ENCODE measurements around the gene DGKI. TPM values are rescaled to one million over a fixed set of nuclear protein-coding genes. Genes with fewer than 3 reads are reported as not detected.

DGKI gene
- total and polyA plus RNA-seq, 2 of the 4 experiments (the other 2 are of a cell fraction) = 3.9 to 15.8 TPM

DNA sequence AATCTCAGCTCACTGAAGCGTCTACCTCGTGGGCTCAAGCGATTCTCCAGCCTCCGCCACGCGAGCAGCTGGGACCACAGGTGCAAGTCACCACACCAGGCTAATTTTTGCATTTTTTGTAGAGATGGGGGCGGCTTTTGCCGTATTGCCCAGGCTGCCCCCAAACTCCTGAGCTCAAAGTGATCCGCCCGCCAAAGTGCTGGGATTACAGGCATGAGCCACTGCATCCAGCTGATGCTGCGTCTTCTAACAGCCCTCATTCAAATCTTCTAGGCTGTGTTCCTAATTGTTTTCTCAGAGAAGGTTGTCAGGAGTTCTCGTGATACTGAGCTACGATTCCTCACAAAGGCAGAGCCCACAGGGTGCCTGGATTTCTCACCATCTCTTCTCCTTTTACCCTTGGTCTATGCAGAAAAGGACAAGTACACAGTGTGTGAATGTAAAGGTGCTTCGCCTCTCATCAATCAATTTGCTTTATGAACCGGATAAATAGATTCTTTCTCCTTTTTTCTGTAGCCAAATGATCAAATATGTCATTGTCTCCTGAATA, 255.9 kb downstream of the DGKI start (continued):
- no peak for TF ChIP-seq CEBPB (IDR thresholded peaks at IDR 0.05; ENCODE audit: low read depth, low read length)
- no peak for TF ChIP-seq NFE2L2 (IDR thresholded peaks at IDR 0.05; ENCODE audit: low read depth, low read length)
- TF ChIP-seq BHLHE40 (IDR thresholded peaks at IDR 0.05; ENCODE audit: low read depth, low read length) = no peak

DNA sequence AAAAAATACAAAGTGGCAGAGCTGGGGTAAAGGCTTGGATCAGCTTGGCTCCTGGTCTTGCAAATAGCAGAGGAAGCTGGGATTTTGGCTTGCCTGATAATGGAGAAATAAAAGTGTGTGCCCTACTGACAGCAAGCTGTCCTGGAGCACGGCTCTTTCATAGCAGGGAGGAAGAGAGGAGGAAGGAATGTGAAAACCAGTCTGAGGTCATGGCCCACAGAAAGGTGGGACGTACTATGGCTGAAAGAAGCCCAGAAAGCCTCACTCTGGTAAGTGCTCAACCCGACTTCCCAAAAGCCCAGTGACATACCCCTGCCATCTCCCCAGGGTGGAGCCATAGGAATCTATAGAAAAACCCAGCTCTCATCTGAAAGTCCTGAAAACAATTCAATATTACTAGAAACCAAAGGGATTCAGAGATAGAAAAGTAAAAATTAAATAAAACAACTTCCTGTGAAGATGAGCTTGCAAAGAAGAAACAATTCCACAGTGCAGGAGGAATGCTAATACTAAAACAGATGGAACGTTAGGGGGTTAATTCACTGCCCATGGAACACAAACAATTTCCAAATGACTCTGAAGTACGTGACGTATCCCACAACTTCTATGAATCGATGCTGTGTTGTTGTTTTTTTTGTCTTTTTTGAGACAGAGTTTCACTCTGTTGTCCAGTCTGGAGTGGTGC, 256.6 kb downstream of the DGKI start:
- peak overlapping the region; percentile 96 for H2AK5ac ChIP-seq (ENCODE audit: low read depth, low read length)
- ATAC-seq (ENCODE audit: low read depth) (no peak), DNase-seq (no peak)
- 0 out of 2 replicates have a peak overlapping the region, but pooled peaks have one; percentile 6 for H3K4me2 ChIP-seq (ENCODE audit: low read depth, low read length)
- H3K56ac ChIP-seq (ENCODE audit: extremely low read depth, insufficient read depth, low read length) = peak overlapping the region; percentile 58; the same call in 1 of the 2 replicates
- CTCF ChIA-PET = interaction anchor here (0.9 to 3.5 kb wide), 4 partner anchors 10 to 421 kb away, joined by 3 to 34 read pairs (median 4); no protein-coding TSS in a partner anchor
- dilution Hi-C loops (cut with HindIII; ENCODE audit: low sequenced_read_pairs, unreplicated experiment) = no loop called here
- intact Hi-C loops (cut with micrococcal nuclease) = loop anchor here (5.0 to 10.0 kb wide), 8 partner anchors 248 to 1473 kb away; partner anchors contain the start of gene PTN
- H3K9me3 ChIP-seq (ENCODE audit: control insufficient read depth, insufficient read depth, low read length) = no peaks in the 10 kb centered on the region
- H3K27ac ChIP-seq (ENCODE audit: insufficient read depth, low read length) = peak overlapping the region; percentile 91
- peak overlapping the region; percentile 96 for H3K18ac ChIP-seq (ENCODE audit: low read depth, low read length)
- H3K4ac ChIP-seq (ENCODE audit: low read depth, low read length) = peak overlapping the region; percentile 95
- no TSS peak for BruUV-seq (replicated peaks)
- peak overlapping the region; percentile 92 for H2BK5ac ChIP-seq (ENCODE audit: low read depth, low read length, poor library complexity, severe bottlenecking)
- peaks cover 17% of the 10 kb centered on the region for H3K4me1 ChIP-seq (ENCODE audit: control insufficient read depth, insufficient read depth, low read length)
- peak overlapping the region; percentile 83 for H3K23ac ChIP-seq (ENCODE audit: low read depth, low read length)
- H3K27me3 ChIP-seq (ENCODE audit: control insufficient read depth, insufficient read depth, low read length) = no peaks in the 10 kb centered on the region
- H2BK15ac ChIP-seq (ENCODE audit: low read depth, low read length) = peak overlapping the region; percentile 96
- peak overlapping the region; percentile 77 to 92 for H4K8ac ChIP-seq (ENCODE audit: low read depth in 2 of 2, low read length in 2 of 2)
- peak overlapping the region; percentile 90 for H3K14ac ChIP-seq (replicated peaks; ENCODE audit: low read depth, low read length)
- WGBS, 2 experiments (ENCODE audit: extremely low coverage in 2 of 2, insufficient read length in 1 of 2) = no CpG with 5 or more reads among the region's 7 CpGs
- no peaks in the 10 kb centered on the region for H3K36me3 ChIP-seq (ENCODE audit: control insufficient read depth, insufficient read depth, low read length)
- H3K79me1 ChIP-seq (ENCODE audit: low read depth in 1 of 2, low read length in 2 of 2) = peaks cover 0 to 16% of the 10 kb centered on the region in 2 experiments; a peak in 2 of 4 replicates
- peak overlapping the region; percentile 50 for H2AFZ ChIP-seq (replicated peaks; ENCODE audit: low read length, poor library complexity)
- no peak overlapping the region for H2AK9ac ChIP-seq (replicated peaks; ENCODE audit: low read depth, low read length, poor library complexity)
- H3K4me3 ChIP-seq (ENCODE audit: insufficient read depth, low read depth, low read length) = no peak overlapping the region
- H4K5ac ChIP-seq (ENCODE audit: low read depth, low read length) = peak overlapping the region; percentile 86
- H3K9me1 ChIP-seq (ENCODE audit: insufficient read depth, low read length) = peaks cover 5% of the 10 kb centered on the region; the same call in 1 of the 2 replicates
- in situ Hi-C loops (cut with MboI; ENCODE audit: low sequenced_read_pairs) = loop anchor here (25.0 kb wide), 1 partner anchor 1178 kb away; no protein-coding TSS in a partner anchor
- H2BK20ac ChIP-seq (ENCODE audit: low read depth, low read length) = peak overlapping the region; percentile 97
- no peaks in the 10 kb centered on the region for H4K20me1 ChIP-seq (ENCODE audit: insufficient read depth, low read length)
- H2BK120ac ChIP-seq (ENCODE audit: low read depth, low read length) = peak overlapping the region; percentile 96
- POLR2A ChIA-PET (ENCODE audit: unreplicated experiment) = interaction anchor here (0.6 kb wide), 1 partner anchor 136 kb away, joined by 3 read pairs; no protein-coding TSS in a partner anchor
- peak overlapping the region; percentile 62 for H3K9ac ChIP-seq (ENCODE audit: low read depth, low read length)
- H4K91ac ChIP-seq (ENCODE audit: insufficient read depth, low read depth, low read length) = peak overlapping the region; percentile 95
- TF ChIP-seq, protein P1, sequence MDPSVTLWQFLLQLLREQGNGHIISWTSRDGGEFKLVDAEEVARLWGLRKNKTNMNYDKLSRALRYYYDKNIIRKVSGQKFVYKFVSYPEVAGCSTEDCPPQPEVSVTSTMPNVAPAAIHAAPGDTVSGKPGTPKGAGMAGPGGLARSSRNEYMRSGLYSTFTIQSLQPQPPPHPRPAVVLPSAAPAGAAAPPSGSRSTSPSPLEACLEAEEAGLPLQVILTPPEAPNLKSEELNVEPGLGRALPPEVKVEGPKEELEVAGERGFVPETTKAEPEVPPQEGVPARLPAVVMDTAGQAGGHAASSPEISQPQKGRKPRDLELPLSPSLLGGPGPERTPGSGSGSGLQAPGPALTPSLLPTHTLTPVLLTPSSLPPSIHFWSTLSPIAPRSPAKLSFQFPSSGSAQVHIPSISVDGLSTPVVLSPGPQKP (IDR thresholded peaks at IDR 0.05; ENCODE audit: borderline replicate concordance, low read depth, low read length) = no peak
- TF ChIP-seq CEBPB (IDR thresholded peaks at IDR 0.05; ENCODE audit: low read depth, low read length) = no peak
- TF ChIP-seq, protein P2, sequence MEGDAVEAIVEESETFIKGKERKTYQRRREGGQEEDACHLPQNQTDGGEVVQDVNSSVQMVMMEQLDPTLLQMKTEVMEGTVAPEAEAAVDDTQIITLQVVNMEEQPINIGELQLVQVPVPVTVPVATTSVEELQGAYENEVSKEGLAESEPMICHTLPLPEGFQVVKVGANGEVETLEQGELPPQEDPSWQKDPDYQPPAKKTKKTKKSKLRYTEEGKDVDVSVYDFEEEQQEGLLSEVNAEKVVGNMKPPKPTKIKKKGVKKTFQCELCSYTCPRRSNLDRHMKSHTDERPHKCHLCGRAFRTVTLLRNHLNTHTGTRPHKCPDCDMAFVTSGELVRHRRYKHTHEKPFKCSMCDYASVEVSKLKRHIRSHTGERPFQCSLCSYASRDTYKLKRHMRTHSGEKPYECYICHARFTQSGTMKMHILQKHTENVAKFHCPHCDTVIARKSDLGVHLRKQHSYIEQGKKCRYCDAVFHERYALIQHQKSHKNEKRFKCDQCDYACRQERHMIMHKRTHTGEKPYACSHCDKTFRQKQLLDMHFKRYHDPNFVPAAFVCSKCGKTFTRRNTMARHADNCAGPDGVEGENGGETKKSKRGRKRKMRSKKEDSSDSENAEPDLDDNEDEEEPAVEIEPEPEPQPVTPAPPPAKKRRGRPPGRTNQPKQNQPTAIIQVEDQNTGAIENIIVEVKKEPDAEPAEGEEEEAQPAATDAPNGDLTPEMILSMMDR (conservative IDR thresholded peaks at IDR 0.05; ENCODE audit: low read depth, low read length) = no peak
- no peak for TF ChIP-seq BHLHE40 (IDR thresholded peaks at IDR 0.05; ENCODE audit: low read depth, low read length)
- no peak for TF ChIP-seq CHD1 (IDR thresholded peaks at IDR 0.05; ENCODE audit: low read depth, low read length)
- no peak for TF ChIP-seq NFE2L2 (IDR thresholded peaks at IDR 0.05; ENCODE audit: low read depth, low read length)
- TF ChIP-seq MAZ (IDR thresholded peaks at IDR 0.05; ENCODE audit: borderline replicate concordance, low read depth, low read length) = no peak
- TF ChIP-seq, protein P3, sequence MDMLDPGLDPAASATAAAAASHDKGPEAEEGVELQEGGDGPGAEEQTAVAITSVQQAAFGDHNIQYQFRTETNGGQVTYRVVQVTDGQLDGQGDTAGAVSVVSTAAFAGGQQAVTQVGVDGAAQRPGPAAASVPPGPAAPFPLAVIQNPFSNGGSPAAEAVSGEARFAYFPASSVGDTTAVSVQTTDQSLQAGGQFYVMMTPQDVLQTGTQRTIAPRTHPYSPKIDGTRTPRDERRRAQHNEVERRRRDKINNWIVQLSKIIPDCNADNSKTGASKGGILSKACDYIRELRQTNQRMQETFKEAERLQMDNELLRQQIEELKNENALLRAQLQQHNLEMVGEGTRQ (IDR thresholded peaks at IDR 0.05; ENCODE audit: low read depth, low read length) = no peak
- TF ChIP-seq RCOR1 (IDR thresholded peaks at IDR 0.05; ENCODE audit: insufficient replicate concordance, low read length) = no peak
- no peak for TF ChIP-seq RAD21 (IDR thresholded peaks at IDR 0.05; ENCODE audit: low read length)
